Ishikawa (cell line): ENCODE results near the gene MYBPHL.

Source experiments
- CEBPB ChIP-seq: IDR thresholded peaks from 2 replicates; pipeline ENCODE4 v1.6.1; 2012
- CREB1 ChIP-seq: IDR thresholded peaks from 2 replicates; pipeline ENCODE4 v1.6.1; 2012; ENCODE audit warnings: low read depth
- EGR1 ChIP-seq: IDR thresholded peaks from 2 replicates; pipeline ENCODE4 v1.6.1; 2012
- EP300 ChIP-seq: IDR thresholded peaks from 2 replicates; pipeline ENCODE4 v1.6.1; 2012; ENCODE audit warnings: borderline replicate concordance
- FOXM1 ChIP-seq: IDR thresholded peaks from 2 replicates; pipeline ENCODE4 v1.6.1; 2012; ENCODE audit warnings: low read depth, borderline replicate concordance
- NFIC ChIP-seq: IDR thresholded peaks from 2 replicates; pipeline ENCODE4 v1.6.1; 2012
- RAD21 ChIP-seq: IDR thresholded peaks from 2 replicates; pipeline ENCODE4 v1.6.1; 2012; ENCODE audit warnings: low read depth
- REST ChIP-seq: IDR thresholded peaks from 2 replicates; pipeline ENCODE4 v1.6.1; 2012; ENCODE audit warnings: low read depth, mild to moderate bottlenecking
- TAF1 ChIP-seq: IDR thresholded peaks from 2 replicates; pipeline ENCODE4 v1.6.1; 2012; ENCODE audit warnings: low read depth, mild to moderate bottlenecking
- TCF12 ChIP-seq: IDR thresholded peaks from 2 replicates; pipeline ENCODE4 v1.6.1; 2012; ENCODE audit warnings: low read depth
- TEAD4 ChIP-seq: IDR thresholded peaks from 2 replicates; pipeline ENCODE4 v1.6.1; 2012
- USF1 ChIP-seq: IDR thresholded peaks from 2 replicates; pipeline ENCODE4 v1.6.1; 2012
- YY1 ChIP-seq: IDR thresholded peaks from 2 replicates; pipeline ENCODE4 v1.6.1; 2012; ENCODE audit warnings: low read depth
- ZBTB7A ChIP-seq: IDR thresholded peaks from 2 replicates; pipeline ENCODE4 v1.6.1; 2012; ENCODE audit warnings: low read depth
- TF ChIP-seq, protein P1 (sequence below): IDR thresholded peaks from 2 replicates; pipeline ENCODE4 v1.6.1; 2012

The MYBPHL gene

GRCh38 chr1:109331113-109331512, 24.3 kb upstream of the MYBPHL start:
- TF ChIP-seq TEAD4 (no peak), REST (no peak), RAD21 (no peak), EP300 (no peak), ZBTB7A (no peak), YY1 (no peak), FOXM1 (no peak), NFIC (no peak)
- TF ChIP-seq, protein P1, sequence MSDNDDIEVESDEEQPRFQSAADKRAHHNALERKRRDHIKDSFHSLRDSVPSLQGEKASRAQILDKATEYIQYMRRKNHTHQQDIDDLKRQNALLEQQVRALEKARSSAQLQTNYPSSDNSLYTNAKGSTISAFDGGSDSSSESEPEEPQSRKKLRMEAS: no peak

GRCh38 chr1:109327285-109327684, 20.5 kb upstream of the MYBPHL start:
- TF ChIP-seq REST (no peak), TEAD4 (no peak), NFIC (peak; percentile 33; the same call in 1 of the 2 replicates), EGR1 (peak; percentile 53; the same call in 1 of the 2 replicates)

- TF ChIP-seq FOXM1: no peak
- no peak for TF ChIP-seq YY1
- no peak for TF ChIP-seq ZBTB7A
Observed at GRCh38 chr1:109322974-109323373, 16.2 kb upstream of the MYBPHL start.

- TF ChIP-seq TCF12 (no peak), TEAD4 (no peak), NFIC (no peak), USF1 (no peak), TAF1 (no peak), RAD21 (no peak), REST (no peak), ZBTB7A (no peak), FOXM1 (no peak), CREB1 (no peak), CEBPB (no peak), EGR1 (no peak), YY1 (no peak), EP300 (no peak)
- TF ChIP-seq, protein P1: no peak
Observed at GRCh38 chr1:109319114-109319513, 12.3 kb upstream of the MYBPHL start.

DNA sequence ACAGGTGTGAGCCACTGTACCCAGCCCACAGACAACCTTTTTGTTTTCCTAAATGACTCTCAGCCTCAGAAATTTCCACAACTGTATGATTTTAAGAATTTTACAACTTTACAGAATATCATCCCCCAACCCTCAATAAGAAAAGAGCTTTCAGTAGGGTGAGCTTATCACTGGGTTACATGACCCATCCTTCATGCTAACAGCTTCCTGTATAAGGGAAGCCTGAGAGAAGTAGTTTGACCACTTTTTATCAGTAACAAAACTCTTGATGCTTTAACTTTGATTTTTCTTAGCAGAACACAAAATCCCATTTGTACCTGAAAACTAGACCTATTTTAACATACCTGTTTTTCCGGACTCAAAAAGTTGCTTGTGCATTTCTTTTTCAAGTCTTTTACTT, 9.7 kb upstream of the MYBPHL start:
- TF ChIP-seq ZBTB7A (no peak), TEAD4 (no peak), YY1 (no peak), REST (no peak), EP300 (no peak)
